ENCODE results near the gene C19orf38. TPM values are rescaled to one million over a fixed set of nuclear protein-coding genes. Genes with fewer than 3 reads are reported as not detected.

The C19orf38 gene
- total RNA-seq, 1 donor from 2014 or later, result 0.62 TPM

DNA sequence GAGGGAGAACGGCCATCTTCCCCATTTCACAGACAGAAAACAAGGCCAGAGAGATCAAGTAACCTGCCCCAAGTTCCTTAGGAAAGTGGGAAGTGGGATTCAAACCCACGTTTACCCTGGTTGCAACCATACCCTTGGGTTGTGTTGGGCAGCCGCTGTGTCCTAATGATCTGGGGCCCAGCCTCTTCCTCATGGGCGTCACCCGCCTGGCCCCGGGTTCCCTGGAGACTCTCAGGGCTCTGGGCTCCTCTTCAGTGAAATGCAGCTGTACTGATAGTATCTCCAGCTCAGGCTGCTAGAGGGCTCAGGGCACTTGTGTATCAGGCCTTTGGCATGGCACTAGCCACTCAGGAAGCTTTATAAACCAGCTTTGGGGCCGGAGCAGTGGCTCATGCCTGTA is 22.0 kb upstream of the C19orf38 start:
- CTCF ChIA-PET, result no interaction called here
- intact Hi-C loops (cut with micrococcal nuclease), result no loop called here
- Mint-ChIP-seq H3K27me3 (no peaks in the 10 kb centered on the region), H3K4me3 (no peak overlapping the region), H3K9me3 (no peaks in the 10 kb centered on the region), H3K36me3 (ENCODE audit: low read depth) (peaks cover 65% of the 10 kb centered on the region), H3K4me1 (no peaks in the 10 kb centered on the region), H3K27ac (no peak overlapping the region)
- no peak for DNase-seq
- ATAC-seq (ENCODE audit: low read depth), result no peak
- POLR2A ChIA-PET, result interaction anchor here (0.7 kb wide), 1 partner anchor 114 kb away, joined by 3 read pairs; no protein-coding TSS in a partner anchor
- TF ChIP-seq, protein P1, sequence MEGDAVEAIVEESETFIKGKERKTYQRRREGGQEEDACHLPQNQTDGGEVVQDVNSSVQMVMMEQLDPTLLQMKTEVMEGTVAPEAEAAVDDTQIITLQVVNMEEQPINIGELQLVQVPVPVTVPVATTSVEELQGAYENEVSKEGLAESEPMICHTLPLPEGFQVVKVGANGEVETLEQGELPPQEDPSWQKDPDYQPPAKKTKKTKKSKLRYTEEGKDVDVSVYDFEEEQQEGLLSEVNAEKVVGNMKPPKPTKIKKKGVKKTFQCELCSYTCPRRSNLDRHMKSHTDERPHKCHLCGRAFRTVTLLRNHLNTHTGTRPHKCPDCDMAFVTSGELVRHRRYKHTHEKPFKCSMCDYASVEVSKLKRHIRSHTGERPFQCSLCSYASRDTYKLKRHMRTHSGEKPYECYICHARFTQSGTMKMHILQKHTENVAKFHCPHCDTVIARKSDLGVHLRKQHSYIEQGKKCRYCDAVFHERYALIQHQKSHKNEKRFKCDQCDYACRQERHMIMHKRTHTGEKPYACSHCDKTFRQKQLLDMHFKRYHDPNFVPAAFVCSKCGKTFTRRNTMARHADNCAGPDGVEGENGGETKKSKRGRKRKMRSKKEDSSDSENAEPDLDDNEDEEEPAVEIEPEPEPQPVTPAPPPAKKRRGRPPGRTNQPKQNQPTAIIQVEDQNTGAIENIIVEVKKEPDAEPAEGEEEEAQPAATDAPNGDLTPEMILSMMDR (IDR thresholded peaks at IDR 0.05), result no peak

DNA sequence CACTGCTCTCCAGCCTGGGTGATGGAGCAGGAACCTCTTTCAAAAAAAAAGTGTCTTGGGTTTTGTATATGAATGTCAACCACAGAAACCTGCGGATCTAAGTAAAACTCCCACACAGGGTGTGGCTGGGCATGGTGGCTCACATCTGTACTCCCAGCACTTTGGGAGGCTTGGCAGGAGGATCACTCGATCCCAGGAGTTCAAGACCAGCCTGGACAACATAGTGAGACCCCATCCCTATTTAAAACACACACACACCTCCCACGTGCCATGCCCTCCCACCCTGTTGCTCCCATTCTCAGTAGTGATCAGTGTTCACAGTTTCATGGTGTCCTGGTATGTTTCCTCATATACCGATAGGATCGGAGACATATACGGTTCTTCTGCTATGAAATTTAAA is 21.4 kb upstream of the C19orf38 start:
- DNase-seq (no peak), ATAC-seq (ENCODE audit: low read depth) (no peak)
- H3K4me3 Mint-ChIP-seq, result no peak overlapping the region
- CTCF ChIA-PET, result interaction anchor here (0.6 kb wide), 1 partner anchor 183 kb away, joined by 3 read pairs; no protein-coding TSS in a partner anchor
- POLR2A ChIA-PET, result interaction anchor here (0.7 kb wide), 1 partner anchor 114 kb away, joined by 3 read pairs; no protein-coding TSS in a partner anchor
- intact Hi-C loops (cut with micrococcal nuclease), result no loop called here
- H3K36me3 Mint-ChIP-seq (ENCODE audit: low read depth), result peaks cover 66% of the 10 kb centered on the region
- H3K27ac Mint-ChIP-seq, result no peak overlapping the region
- TF ChIP-seq, protein P1 (IDR thresholded peaks at IDR 0.05), result no peak
- no peaks in the 10 kb centered on the region for H3K4me1 Mint-ChIP-seq
- H3K27me3 Mint-ChIP-seq, result no peaks in the 10 kb centered on the region
- no peaks in the 10 kb centered on the region for H3K9me3 Mint-ChIP-seq

DNA sequence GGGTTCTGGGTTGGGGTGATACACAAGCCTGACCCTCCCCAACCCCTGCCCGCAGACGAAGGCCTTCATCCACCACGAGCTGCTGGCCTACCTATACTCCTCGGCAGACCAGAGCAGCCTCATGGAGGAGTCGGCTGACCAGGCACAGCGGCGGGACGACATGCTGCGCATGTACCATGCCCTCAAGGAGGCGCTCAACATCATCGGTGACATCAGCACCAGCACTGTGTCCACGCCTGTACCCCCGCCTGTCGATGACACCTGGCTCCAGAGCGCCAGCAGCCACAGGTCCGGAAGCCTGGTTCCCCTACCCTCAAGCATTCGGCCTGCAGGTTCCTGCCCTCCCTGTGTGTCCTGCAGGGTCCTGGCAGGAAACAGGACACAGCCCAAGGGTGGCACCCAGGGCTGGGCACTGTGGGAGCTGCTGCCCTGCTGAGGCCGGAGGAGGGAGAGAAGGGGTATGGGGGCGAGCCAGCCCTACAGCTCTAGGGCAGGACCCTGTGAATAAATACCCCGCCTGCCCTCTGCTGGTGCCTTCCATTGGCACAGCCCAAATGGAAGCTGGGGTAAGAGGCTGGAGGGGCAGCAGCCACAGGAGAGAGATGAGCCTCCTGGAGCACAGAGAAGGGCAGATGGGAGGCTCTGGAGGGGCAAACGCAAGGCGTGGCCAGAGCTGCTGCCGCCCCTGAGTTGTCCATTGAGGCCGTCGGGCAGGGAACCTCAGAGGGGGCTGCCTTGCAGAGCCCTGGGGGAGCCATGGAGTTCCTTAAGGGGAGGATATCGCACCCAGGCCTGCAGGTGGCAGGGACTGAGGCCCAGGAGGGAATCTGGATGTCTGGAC is 19.0 kb upstream of the C19orf38 start:
- no peak for DNase-seq
- no peaks in the 10 kb centered on the region for H3K27me3 Mint-ChIP-seq
- no peaks in the 10 kb centered on the region for H3K9me3 Mint-ChIP-seq
- peak; percentile 50 for ATAC-seq (ENCODE audit: low read depth)
- H3K27ac Mint-ChIP-seq, result no peak overlapping the region
- H3K4me1 Mint-ChIP-seq, result no peaks in the 10 kb centered on the region
- intact Hi-C loops (cut with micrococcal nuclease), result no loop called here
- TF ChIP-seq, protein P1 (IDR thresholded peaks at IDR 0.05), result no peak
- ChIA-PET POLR2A (interaction anchor here (0.6 to 2.8 kb wide), 3 partner anchors 10 to 123 kb away, joined by 4 to 9 read pairs (median 5); partner anchors contain the start of gene DNM2), CTCF (interaction anchor here (1.2 kb wide), 1 partner anchor 112 kb away, joined by 3 read pairs; no protein-coding TSS in a partner anchor)
- H3K4me3 Mint-ChIP-seq, result no peak overlapping the region
- H3K36me3 Mint-ChIP-seq (ENCODE audit: low read depth), result peaks cover 70% of the 10 kb centered on the region

DNA sequence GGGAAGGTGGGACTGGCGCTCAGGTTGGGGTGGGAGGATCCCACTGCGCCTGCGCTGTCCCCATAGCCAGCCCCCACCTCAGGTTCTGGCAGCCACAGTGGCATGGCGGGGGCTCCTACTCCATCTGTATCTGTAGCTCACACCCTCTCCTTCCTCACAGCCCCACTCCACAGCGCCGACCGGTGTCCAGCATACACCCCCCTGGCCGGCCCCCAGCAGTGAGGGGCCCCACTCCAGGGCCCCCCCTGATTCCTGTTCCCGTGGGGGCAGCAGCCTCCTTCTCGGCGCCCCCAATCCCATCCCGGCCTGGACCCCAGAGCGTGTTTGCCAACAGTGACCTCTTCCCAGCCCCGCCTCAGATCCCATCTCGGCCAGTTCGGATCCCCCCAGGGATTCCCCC is 18.2 kb upstream of the C19orf38 start:
- ChIA-PET CTCF (interaction anchor here (1.2 kb wide), 1 partner anchor 113 kb away, joined by 3 read pairs; no protein-coding TSS in a partner anchor), POLR2A (interaction anchor here (2.8 kb wide), 1 partner anchor 112 kb away, joined by 9 read pairs; the partner anchor contains the start of gene DNM2)
- Mint-ChIP-seq H3K27ac (no peak overlapping the region), H3K4me3 (no peak overlapping the region), H3K36me3 (ENCODE audit: low read depth) (peaks cover 63% of the 10 kb centered on the region), H3K27me3 (no peaks in the 10 kb centered on the region), H3K4me1 (no peaks in the 10 kb centered on the region), H3K9me3 (no peaks in the 10 kb centered on the region)
- DNase-seq, result no peak
- TF ChIP-seq, protein P1 (IDR thresholded peaks at IDR 0.05), result no peak
- no peak for ATAC-seq (ENCODE audit: low read depth)
- intact Hi-C loops (cut with micrococcal nuclease), result no loop called here

DNA sequence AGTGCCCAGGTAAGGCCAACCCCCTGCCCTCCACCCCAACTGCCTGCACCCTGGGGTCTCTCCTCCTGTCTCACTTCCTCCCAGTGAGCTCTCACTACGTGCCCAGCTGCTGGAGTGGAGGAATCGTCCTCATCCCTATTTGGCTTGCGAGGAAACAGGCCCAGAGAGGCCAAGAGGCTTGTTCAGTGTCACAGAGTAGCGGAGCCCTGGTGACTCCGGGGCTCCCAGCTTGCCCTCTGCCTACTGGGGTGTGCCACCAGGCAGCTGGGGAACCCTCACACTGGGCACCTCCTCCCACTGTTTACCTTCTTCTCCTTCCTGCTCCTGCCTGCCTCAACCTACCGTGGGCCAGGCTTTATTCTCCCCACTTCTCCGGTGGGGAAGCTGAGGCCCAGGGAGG is 17.8 kb upstream of the C19orf38 start:
- CTCF ChIA-PET, result interaction anchor here (1.2 kb wide), 1 partner anchor 114 kb away, joined by 3 read pairs; no protein-coding TSS in a partner anchor
- TF ChIP-seq, protein P1 (IDR thresholded peaks at IDR 0.05), result no peak
- POLR2A ChIA-PET, result interaction anchor here (2.8 kb wide), 1 partner anchor 113 kb away, joined by 9 read pairs; the partner anchor contains the start of gene DNM2
- Mint-ChIP-seq H3K36me3 (ENCODE audit: low read depth) (peaks cover 59% of the 10 kb centered on the region), H3K9me3 (no peaks in the 10 kb centered on the region), H3K4me3 (no peak overlapping the region), H3K27me3 (no peaks in the 10 kb centered on the region), H3K27ac (no peak overlapping the region), H3K4me1 (peaks cover 1% of the 10 kb centered on the region)
- intact Hi-C loops (cut with micrococcal nuclease), result no loop called here
- no peak for ATAC-seq (ENCODE audit: low read depth)
- no peak for DNase-seq
